ENCODE measurements around the gene FAM168A.

FAM168A gene

GRCh38 chr11:73382183-73382582 is 215.7 kb downstream of the FAM168A start:
- H3K9me2 ChIP-seq (replicated peaks; ENCODE audit: insufficient read depth, low read length): no peaks in the 10 kb centered on the region
- no peaks in the 10 kb centered on the region for H3K9me3 ChIP-seq (ENCODE audit: insufficient read depth, low read length)
- TF ChIP-seq, protein P1, sequence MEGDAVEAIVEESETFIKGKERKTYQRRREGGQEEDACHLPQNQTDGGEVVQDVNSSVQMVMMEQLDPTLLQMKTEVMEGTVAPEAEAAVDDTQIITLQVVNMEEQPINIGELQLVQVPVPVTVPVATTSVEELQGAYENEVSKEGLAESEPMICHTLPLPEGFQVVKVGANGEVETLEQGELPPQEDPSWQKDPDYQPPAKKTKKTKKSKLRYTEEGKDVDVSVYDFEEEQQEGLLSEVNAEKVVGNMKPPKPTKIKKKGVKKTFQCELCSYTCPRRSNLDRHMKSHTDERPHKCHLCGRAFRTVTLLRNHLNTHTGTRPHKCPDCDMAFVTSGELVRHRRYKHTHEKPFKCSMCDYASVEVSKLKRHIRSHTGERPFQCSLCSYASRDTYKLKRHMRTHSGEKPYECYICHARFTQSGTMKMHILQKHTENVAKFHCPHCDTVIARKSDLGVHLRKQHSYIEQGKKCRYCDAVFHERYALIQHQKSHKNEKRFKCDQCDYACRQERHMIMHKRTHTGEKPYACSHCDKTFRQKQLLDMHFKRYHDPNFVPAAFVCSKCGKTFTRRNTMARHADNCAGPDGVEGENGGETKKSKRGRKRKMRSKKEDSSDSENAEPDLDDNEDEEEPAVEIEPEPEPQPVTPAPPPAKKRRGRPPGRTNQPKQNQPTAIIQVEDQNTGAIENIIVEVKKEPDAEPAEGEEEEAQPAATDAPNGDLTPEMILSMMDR (IDR thresholded peaks at IDR 0.05; ENCODE audit: insufficient read depth, low read length, poor library complexity, severe bottlenecking): no peak
- TF ChIP-seq EZH2phosphoT487 (conservative IDR thresholded peaks at IDR 0.05; ENCODE audit: low read length): no peak
- H3K79me2 ChIP-seq (ENCODE audit: insufficient read depth, low read length): peaks cover 90% of the 10 kb centered on the region
- no peak overlapping the region for H3K4me3 ChIP-seq (ENCODE audit: insufficient read depth, low read length, poor library complexity, severe bottlenecking)
- no peak overlapping the region for H2AFZ ChIP-seq (ENCODE audit: low read depth, low read length, severe bottlenecking)
- H3K9ac ChIP-seq (ENCODE audit: low read length): peak overlapping the region; percentile 27; the same call in 1 of the 2 replicates
- H3K36me3 ChIP-seq (ENCODE audit: low read length): no peaks in the 10 kb centered on the region
- H3K27me3 ChIP-seq (ENCODE audit: low read length): no peaks in the 10 kb centered on the region
- peak overlapping the region; percentile 42 for H3K4me2 ChIP-seq (ENCODE audit: low read depth, low read length, poor library complexity, severe bottlenecking)
- H3K27ac ChIP-seq (ENCODE audit: low read depth, low read length): peak overlapping the region; percentile 74
- peaks cover 15% of the 10 kb centered on the region for H3F3A ChIP-seq (ENCODE audit: insufficient read depth)
- no peaks in the 10 kb centered on the region; the same call in 1 of the 2 replicates for H4K20me1 ChIP-seq (ENCODE audit: low read depth, low read length)

- H3K9ac ChIP-seq (ENCODE audit: low read length): peak overlapping the region; percentile 5; the same call in 1 of the 2 replicates
- H3K79me2 ChIP-seq (ENCODE audit: insufficient read depth, low read length): peaks cover 90% of the 10 kb centered on the region
- H3K9me2 ChIP-seq (replicated peaks; ENCODE audit: insufficient read depth, low read length): no peaks in the 10 kb centered on the region
- no peaks in the 10 kb centered on the region for H3K36me3 ChIP-seq (ENCODE audit: low read length)
- no peaks in the 10 kb centered on the region for H3K9me3 ChIP-seq (ENCODE audit: insufficient read depth, low read length)
- H3K27me3 ChIP-seq (ENCODE audit: low read length): no peaks in the 10 kb centered on the region
- TF ChIP-seq, protein P1 (IDR thresholded peaks at IDR 0.05; ENCODE audit: insufficient read depth, low read length, poor library complexity, severe bottlenecking): no peak
- TF ChIP-seq EZH2phosphoT487 (conservative IDR thresholded peaks at IDR 0.05; ENCODE audit: low read length): no peak
- peak overlapping the region; percentile 42 for H3K4me2 ChIP-seq (ENCODE audit: low read depth, low read length, poor library complexity, severe bottlenecking)
- peaks cover 15% of the 10 kb centered on the region for H3F3A ChIP-seq (ENCODE audit: insufficient read depth)
- no peak overlapping the region for H2AFZ ChIP-seq (ENCODE audit: low read depth, low read length, severe bottlenecking)
- no peak overlapping the region for H3K4me3 ChIP-seq (ENCODE audit: insufficient read depth, low read length, poor library complexity, severe bottlenecking)
- H4K20me1 ChIP-seq (ENCODE audit: low read depth, low read length): no peaks in the 10 kb centered on the region; the same call in 1 of the 2 replicates
- peak overlapping the region; percentile 74 for H3K27ac ChIP-seq (ENCODE audit: low read depth, low read length)
Observed at GRCh38 chr11:73381589-73381988, 216.3 kb downstream of the FAM168A start.

- no peaks in the 10 kb centered on the region for H3K9me3 ChIP-seq (ENCODE audit: insufficient read depth, low read length)
- no peak overlapping the region for H2AFZ ChIP-seq (ENCODE audit: low read depth, low read length, severe bottlenecking)
- H3F3A ChIP-seq (ENCODE audit: insufficient read depth): peaks cover 15% of the 10 kb centered on the region
- no peak overlapping the region for H3K9ac ChIP-seq (ENCODE audit: low read length)
- no peak overlapping the region for H3K4me3 ChIP-seq (ENCODE audit: insufficient read depth, low read length, poor library complexity, severe bottlenecking)
- H3K27ac ChIP-seq (ENCODE audit: low read depth, low read length): 0 out of 2 replicates have a peak overlapping the region, but pooled peaks have one; percentile 74
- H3K4me2 ChIP-seq (ENCODE audit: low read depth, low read length, poor library complexity, severe bottlenecking): no peak overlapping the region
- peaks cover 85% of the 10 kb centered on the region for H3K79me2 ChIP-seq (ENCODE audit: insufficient read depth, low read length)
- no peaks in the 10 kb centered on the region; the same call in 1 of the 2 replicates for H4K20me1 ChIP-seq (ENCODE audit: low read depth, low read length)
- H3K36me3 ChIP-seq (ENCODE audit: low read length): no peaks in the 10 kb centered on the region
- H3K9me2 ChIP-seq (replicated peaks; ENCODE audit: insufficient read depth, low read length): no peaks in the 10 kb centered on the region
- TF ChIP-seq EZH2phosphoT487 (conservative IDR thresholded peaks at IDR 0.05; ENCODE audit: low read length): no peak
- TF ChIP-seq, protein P1 (IDR thresholded peaks at IDR 0.05; ENCODE audit: insufficient read depth, low read length, poor library complexity, severe bottlenecking): no peak
- H3K27me3 ChIP-seq (ENCODE audit: low read length): no peaks in the 10 kb centered on the region
Observed at GRCh38 chr11:73380897-73381410, 217.0 kb downstream of the FAM168A start.
